IPS-18c (cell line): ENCODE data around the gene DUOX2.
"Not testable (repeated sequence)": the region's sequence is repeated elsewhere in the genome, so short reads cannot be mapped to it uniquely, and the experiment has no call there.

Experiments used
- H3K4me3 ChIP-seq: 2 replicates; pipeline ENCODE4 v1.7.0; 2013; ENCODE audit warnings: low read depth, mild to moderate bottlenecking, low read length, moderate library complexity; ENCODE audit not compliant: insufficient read depth
- H3K9me3 ChIP-seq: one replicate; pipeline ENCODE4 v1.6.1; 2013; ENCODE audit warnings: mild to moderate bottlenecking, low read length, moderate library complexity; ENCODE audit not compliant: control insufficient read depth, insufficient read depth

Gene DUOX2

GRCh38 chr15:45143056-45143455, 29.1 kb upstream of the DUOX2 start:
- H3K4me3 ChIP-seq, result no peak overlapping the region
- no peaks in the 10 kb centered on the region for H3K9me3 ChIP-seq

- H3K4me3 ChIP-seq, result no peak overlapping the region
- H3K9me3 ChIP-seq, result no peaks in the 10 kb centered on the region
These were observed 27.4 kb upstream of the DUOX2 start for GRCh38 chr15:45141386-45141785.

GRCh38 chr15:45140557-45141250, 26.7 kb upstream of the DUOX2 start:
- H3K9me3 ChIP-seq, result no peaks in the 10 kb centered on the region

GRCh38 chr15:45139770-45140169, 25.8 kb upstream of the DUOX2 start:
- H3K9me3 ChIP-seq, result no peaks in the 10 kb centered on the region
- H3K4me3 ChIP-seq, result no peak overlapping the region

More at GRCh38 chr15:45140557-45141250, 26.7 kb upstream of the DUOX2 start:
- H3K4me3 ChIP-seq, result no peak overlapping the region

- no peak overlapping the region for H3K4me3 ChIP-seq
- no peaks in the 10 kb centered on the region for H3K9me3 ChIP-seq
These were observed 25.1 kb upstream of the DUOX2 start for GRCh38 chr15:45138814-45139765.

GRCh38 chr15:45137703-45138102, 23.7 kb upstream of the DUOX2 start:
- Histone ChIP-seq H3K4me3 (no peak overlapping the region), H3K9me3 (no peaks in the 10 kb centered on the region)

GRCh38 chr15:45136378-45136764, 22.4 kb upstream of the DUOX2 start:
- no peak overlapping the region; the same call in 1 of the 2 replicates for H3K4me3 ChIP-seq

GRCh38 chr15:45135705-45136377, 21.9 kb upstream of the DUOX2 start:
- not testable (repeated sequence) for H3K9me3 ChIP-seq, H3K4me3 ChIP-seq

More at GRCh38 chr15:45136378-45136764, 22.4 kb upstream of the DUOX2 start:
- no peaks in the 10 kb centered on the region for H3K9me3 ChIP-seq

GRCh38 chr15:45134682-45135604, 21.0 kb upstream of the DUOX2 start:
- peak overlapping the region; percentile 38 for H3K4me3 ChIP-seq
- no peaks in the 10 kb centered on the region for H3K9me3 ChIP-seq

GRCh38 chr15:45134046-45134445, 20.1 kb upstream of the DUOX2 start:
- H3K9me3 ChIP-seq, result no peaks in the 10 kb centered on the region
- H3K4me3 ChIP-seq, result no peak overlapping the region

GRCh38 chr15:45133561-45133920, 19.6 kb upstream of the DUOX2 start:
- no peaks in the 10 kb centered on the region for H3K9me3 ChIP-seq
- H3K4me3 ChIP-seq, result no peak overlapping the region

GRCh38 chr15:45132844-45133560, 19.0 kb upstream of the DUOX2 start:
- H3K9me3 ChIP-seq, result no peaks in the 10 kb centered on the region
- no peak overlapping the region for H3K4me3 ChIP-seq

- Histone ChIP-seq H3K9me3 (no peaks in the 10 kb centered on the region), H3K4me3 (no peak overlapping the region)
These were observed 17.5 kb upstream of the DUOX2 start for GRCh38 chr15:45131510-45131909.

- peak overlapping the region; percentile 49 for H3K4me3 ChIP-seq
These were observed 16.5 kb upstream of the DUOX2 start for GRCh38 chr15:45130291-45131000.

GRCh38 chr15:45129651-45130129, 15.7 kb upstream of the DUOX2 start, which contains the start of the genes DUOX1 and DUOXA1:
TSS of gene DUOX1 (plus strand) at chr15:45129994. CDS start at chr15:45131967, 1,973 bp downstream.
TSS of gene DUOXA1 (minus strand) at chr15:45129879. CDS start at chr15:45123014, 6,865 bp downstream.
- H3K9me3 ChIP-seq, result no peaks in the 10 kb centered on the region
- H3K4me3 ChIP-seq, result peak within 1 kb of the TSS; percentile 49

More at GRCh38 chr15:45130291-45131000, 16.5 kb upstream of the DUOX2 start:
- no peaks in the 10 kb centered on the region for H3K9me3 ChIP-seq
